GM18873 (cell line): ENCODE results near the gene LILRB5.
"Not testable (repeated sequence)": the region's sequence is repeated elsewhere in the genome, so short reads cannot be mapped to it uniquely, and the experiment has no call there.

ENCODE experiments used
- ATAC-seq: cut with Tn5 transposase; IDR thresholded peaks from one replicate; pipeline ENCODE4 v1.9.1; 2021; ENCODE audit warnings: mild to moderate bottlenecking, moderate library complexity, moderate number of reproducible peaks; ENCODE audit not compliant: unreplicated experiment, low FRiP score

Gene LILRB5

DNA sequence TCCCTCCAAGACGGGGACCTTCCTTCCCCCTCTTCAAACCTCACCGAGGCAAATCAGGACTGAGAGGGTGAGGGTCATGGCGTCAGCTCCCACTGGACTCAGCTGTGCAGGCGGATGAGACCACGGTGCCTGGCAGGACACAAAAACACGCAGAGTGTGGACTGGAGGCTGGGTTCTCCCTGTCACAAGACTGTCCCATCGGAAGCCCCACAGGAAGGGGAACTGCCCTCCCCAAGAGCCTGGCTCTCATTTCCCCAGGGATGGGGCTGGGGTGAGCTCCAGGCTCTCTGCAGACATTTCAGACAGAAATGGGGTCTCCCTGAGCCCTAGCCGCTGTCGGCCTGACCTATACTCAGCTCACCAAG is at the start of gene LILRB5:
Gene LILRB5, minus strand, starts transcription at position 158 of the 365 bp plus-strand sequence. Its CDS starts 80 bp downstream, at position 78.
- no peak for ATAC-seq

- no peak for ATAC-seq
These were observed 48.1 kb upstream of the LILRB5 start for GRCh38 chr19:54305141-54305540.

DNA sequence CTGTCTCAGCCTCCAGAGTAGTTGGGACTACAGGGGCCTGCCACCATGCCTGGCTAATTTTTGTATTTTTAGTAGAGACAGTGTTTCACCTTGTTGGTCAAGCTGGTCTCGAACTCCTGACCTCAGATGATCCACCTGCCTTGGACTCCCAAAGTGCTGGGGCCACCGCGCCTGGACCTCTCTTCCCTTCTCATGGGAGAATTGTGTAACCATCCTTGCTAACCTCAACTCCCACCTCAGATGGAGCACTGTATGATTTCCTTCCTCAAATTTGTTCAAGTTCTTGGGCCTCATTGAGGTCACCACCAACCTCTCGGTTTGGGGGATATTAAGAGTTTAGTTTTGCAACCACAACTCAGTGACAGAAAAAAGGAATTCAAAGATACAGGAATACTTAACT is 45.2 kb upstream of the LILRB5 start:
- no peak for ATAC-seq

DNA sequence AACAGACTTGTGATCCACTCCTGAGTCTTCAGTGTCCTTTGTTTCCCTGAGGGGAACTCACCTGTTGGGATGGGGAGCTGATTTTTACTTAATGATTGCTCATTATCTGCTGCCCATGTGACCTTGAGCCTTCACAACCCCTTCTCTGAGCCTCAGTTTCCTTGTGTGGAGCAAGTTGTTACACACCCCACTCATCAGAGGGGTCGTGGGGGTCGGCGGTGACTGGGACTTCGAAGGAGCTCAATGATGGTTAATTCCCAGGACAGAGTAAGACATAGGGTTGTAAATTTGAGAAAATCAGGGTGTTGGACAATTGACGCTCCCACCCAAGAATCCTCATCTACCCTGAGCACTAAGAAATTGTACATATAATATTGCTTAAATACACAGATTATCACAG is 42.4 kb upstream of the LILRB5 start:
- ATAC-seq, result no peak

DNA sequence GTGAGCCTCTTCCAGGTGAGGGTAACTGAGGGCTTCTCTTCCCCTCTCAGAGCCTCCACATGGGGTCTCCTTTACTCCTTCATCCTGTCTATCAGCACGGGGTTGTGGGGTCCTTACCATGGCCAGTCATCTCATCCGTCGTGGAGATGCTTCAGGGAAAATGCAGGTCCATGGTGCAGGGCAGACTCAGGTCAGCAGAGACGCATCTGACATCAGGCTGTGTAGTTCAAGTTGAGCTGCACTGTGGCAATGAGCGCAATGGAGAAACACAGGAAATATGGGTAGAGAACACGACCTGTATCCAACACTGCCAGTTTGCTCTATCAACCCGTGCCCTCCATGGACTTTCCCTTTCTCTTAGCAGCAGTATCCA is 42.0 kb upstream of the LILRB5 start:
- ATAC-seq, result no peak

DNA sequence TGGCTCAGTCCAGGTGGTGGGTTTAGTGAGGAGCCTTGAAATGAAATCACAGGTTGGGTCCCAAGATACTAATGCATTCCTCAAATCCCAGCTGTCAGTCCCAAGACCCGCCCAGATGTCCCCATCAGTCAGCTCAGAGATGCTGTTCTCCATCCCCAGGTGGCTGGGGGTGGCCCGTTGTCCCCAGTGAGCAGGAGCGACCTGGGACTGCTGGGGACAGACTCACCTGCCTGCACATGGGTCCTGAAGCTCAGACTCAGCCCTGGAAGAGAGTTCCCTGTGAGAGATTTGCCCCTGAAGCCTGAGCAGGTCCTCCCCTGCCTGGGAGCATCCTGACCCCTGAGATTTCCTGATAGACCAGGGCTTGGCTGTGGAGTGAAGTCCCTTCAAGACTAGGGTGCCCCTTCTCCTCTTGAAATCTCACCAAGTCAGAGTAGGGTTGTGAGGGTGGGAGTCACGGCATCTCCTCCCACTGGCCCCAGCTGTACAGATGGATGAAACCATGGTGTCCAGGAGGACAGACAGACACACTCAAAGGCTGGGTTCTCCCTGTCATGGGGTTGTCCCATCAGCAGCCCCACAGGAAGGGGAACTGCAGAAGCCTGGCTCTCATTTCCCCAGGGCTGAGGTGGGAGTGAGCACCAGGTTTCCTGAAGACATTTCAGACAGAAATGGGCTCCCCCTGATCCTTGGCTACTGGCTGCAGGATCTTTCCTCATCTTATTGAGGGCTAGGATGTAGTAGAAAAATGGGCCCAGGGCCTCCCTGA is 41.5 kb upstream of the LILRB5 start:
- no peak for ATAC-seq

GRCh38 chr19:54297759-54298305 is 40.8 kb upstream of the LILRB5 start:
- no peak for ATAC-seq

- no peak for ATAC-seq
These were observed 37.5 kb upstream of the LILRB5 start for GRCh38 chr19:54294539-54294938.

GRCh38 chr19:54289160-54289559 is 32.1 kb upstream of the LILRB5 start:
- ATAC-seq, result not testable (repeated sequence)

DNA sequence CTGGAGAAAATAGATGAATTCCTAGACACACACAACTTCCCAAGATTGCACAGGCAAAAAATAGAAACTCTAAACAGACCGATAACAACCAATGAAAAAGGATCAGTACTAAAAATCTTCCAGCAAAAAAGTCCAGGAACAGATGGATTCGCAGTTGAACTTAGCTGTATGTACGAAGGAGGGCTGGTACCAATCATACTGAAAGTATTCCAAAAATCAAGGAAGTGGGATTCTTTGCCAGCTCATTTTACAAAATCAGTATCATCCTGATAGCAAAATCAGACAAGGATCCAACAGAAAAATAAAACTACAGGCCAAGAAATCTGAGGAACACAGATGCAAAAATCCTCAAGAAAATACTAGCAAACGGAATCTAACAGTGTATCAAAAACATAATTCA is 30.4 kb upstream of the LILRB5 start:
- no peak for ATAC-seq

DNA sequence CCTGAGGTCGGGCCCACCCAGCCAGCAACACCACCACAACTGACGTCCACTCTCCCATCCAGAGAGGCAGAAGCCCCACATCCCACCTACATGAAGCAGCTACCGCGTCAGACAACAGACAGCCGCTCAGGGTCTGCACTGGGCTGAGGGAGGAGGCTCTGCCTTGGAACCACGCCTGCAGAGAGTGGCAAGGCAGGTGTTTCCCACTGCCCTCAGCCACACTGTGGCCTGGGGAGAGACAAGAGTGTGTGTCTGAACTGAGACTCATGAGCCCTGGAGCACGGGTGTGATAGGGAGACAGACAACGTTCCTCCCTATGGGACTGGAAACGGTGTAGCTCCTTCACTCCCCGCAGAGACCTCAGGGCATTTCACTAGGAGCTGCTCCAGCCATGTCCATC is 29.2 kb upstream of the LILRB5 start:
- not testable (repeated sequence) for ATAC-seq

DNA sequence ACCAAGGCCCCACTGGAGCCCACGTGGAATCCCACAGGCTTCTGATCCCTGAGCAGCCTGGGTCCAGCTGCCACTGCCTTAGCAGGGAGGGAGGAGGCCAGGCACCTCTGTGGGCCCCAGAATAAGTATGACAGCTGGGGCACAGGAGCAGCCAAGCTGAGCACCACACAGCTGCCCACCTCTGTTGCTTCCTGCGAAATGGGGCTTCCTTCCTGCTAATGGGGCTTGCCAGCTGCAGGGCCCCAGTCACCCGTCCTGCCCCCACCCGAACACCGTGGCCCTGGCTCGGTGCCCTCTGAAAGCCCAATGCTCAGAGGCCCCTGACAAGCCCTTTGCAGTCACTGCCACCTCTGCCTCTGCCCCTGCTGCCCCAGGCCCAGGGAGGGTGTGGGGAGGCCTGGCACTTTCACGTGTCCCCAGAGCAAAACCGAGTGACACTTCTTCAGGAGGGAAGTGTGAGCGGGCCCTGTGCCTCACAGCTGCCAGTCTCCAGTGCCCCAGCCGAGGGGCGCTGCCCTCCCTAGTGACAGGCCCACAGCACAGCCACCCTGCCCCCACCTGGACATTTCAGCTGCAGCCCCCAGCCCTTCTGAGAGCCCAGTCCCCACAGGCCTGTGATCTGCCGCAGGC is 28.5 kb upstream of the LILRB5 start:
- ATAC-seq, result not testable (repeated sequence)

GRCh38 chr19:54282686-54283470 is 25.8 kb upstream of the LILRB5 start:
- ATAC-seq, result no peak

DNA sequence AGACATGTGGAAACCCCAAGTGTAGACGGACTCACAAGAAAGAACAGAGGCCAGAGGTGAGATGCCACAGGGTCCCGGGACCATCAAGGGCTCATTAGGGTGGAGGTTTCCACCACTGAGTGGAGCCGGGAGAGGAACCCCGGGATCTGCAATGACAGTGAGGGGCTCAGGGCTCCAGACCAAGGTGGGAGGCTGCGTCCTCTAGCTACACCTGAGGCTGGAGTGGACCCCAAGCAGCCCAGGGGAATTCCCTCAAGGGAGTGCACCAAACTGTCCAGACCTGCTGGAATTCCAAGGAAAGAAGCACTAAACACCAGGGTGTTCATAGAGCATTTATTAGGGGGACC is 24.6 kb upstream of the LILRB5 start:
- ATAC-seq, result not testable (repeated sequence)

- ATAC-seq, result no peak
These were observed 24.1 kb upstream of the LILRB5 start, which contains the start of gene LILRB2 for GRCh38 chr19:54281007-54281728. Gene LILRB2, minus strand, starts transcription at chr19:54281110. Its CDS starts 614 bp downstream, at chr19:54280496.

DNA sequence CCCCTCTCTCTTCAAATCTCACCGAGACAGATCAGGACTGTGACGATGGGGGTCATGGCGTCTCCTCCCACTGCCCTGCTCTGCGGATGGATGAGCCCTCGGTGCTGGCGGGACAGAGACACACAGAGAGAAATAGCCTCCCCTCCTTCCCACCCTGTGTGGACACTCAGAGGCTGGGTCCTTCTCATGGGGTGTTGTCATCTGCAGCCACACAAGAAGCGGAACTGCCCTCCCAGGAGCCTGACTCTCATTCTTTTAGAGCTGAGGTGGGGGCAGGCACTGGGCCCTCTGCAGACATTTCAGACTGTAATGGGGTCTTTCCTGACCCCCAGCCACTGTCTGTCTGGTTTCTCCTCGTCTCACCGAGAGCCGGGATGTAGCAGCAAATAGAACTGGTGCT is 23.4 kb upstream of the LILRB5 start:
- not testable (repeated sequence) for ATAC-seq

DNA sequence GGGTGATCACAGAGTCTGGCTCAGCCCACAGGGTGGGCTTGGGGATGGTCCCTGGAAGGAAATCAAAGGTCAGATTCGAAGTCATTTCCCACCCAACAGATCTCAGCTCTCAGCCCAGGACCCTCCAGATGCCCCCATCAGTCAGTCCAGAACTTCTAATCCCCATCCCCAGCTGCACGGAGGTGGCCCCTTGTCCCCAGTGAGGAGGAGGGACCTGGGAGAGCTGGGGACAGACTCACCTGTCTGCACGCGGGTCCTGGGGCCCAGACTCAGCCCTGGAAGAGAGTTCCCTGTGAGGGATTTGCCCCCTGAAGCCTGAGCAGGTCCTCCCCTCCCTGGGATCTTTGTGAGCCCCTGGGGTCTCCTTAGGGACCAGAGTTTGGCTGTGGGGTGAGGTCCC is 23.0 kb upstream of the LILRB5 start:
- ATAC-seq, result not testable (repeated sequence)

DNA sequence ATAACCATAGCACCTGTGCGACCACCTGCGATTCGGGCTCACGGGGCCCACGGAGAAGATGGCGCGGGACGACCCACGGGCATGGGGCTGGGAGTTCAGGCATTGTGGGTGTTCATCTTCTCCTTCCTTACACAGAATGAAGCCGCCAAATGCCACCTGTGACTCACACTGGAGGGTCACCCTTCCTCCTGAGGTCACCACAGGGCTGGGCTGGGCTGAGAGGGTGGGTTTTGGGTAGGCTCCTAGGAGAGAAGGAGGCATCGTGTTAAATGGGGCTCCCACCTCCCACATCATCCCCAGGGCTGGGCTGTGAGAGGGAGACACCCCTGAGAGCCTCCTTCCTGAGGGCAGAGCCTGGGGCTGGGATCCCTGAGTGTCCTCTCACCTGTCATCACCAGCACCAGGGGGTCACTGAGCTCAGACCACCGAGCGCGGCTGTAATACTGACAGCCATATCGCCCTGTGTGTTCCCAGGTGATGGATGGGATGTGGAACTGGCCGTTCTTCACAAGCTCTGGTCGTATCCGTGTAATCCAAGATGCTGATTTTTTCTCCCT is 22.4 kb upstream of the LILRB5 start:
- no peak for ATAC-seq

DNA sequence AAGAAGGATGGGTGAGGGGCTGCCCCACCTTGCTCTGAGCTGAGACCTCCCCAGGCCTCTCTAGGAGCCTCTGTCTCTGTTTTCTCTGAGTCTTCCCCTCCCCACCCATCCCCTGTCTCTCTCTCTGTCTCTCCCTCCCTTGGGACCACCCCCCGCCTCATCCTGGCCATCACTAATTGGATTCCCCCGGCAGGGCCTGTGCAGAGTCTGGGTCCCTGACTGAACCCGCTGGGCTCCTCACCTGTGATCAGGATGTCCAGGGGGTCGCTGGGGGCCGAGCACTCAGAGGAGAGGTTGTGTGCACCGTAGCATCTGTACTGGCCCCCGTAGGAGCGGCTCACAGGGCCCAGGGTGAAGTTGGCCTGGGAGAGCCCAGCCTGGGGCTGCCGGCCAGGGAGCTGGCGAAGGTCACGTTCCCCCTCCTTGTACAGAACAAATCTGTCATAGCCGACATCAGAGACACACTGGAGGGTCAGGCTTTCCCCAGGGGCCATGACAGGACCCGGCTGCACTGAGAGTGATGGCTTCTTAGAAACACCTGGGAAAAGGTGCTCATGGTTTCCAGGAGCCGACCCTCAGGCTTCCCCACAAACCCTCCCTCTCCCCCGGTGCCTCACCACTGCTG is 21.6 kb upstream of the LILRB5 start:
- ATAC-seq, result not testable (repeated sequence)

- not testable (repeated sequence) for ATAC-seq
These were observed 21.0 kb upstream of the LILRB5 start for GRCh38 chr19:54278056-54278455.
